ENCODE data around the gene HMX1. TPM values are rescaled to one million over a fixed set of nuclear protein-coding genes. Genes with fewer than 3 reads are reported as not detected.
A peak's percentile ranks its signal among the peaks of the same experiment; 100 is the strongest.

The HMX1 gene
- total RNA-seq, 4 donors from 2014 or later: not detected

- no peak for ATAC-seq
- WGBS, 2 donors (ENCODE audit: low coverage in 1 of 2): no CpG with 5 or more reads among the region's 19 CpGs
- peaks cover 100% of the 10 kb centered on the region for H3K27me3 ChIP-seq
- no peaks in the 10 kb centered on the region for H3K36me3 ChIP-seq
- no peak overlapping the region for H3K4me3 ChIP-seq
- H3K4me1 ChIP-seq: peaks cover 0 to 51% (median 14%) of the 10 kb centered on the region in 3 donors
- TF ChIP-seq, protein P1, sequence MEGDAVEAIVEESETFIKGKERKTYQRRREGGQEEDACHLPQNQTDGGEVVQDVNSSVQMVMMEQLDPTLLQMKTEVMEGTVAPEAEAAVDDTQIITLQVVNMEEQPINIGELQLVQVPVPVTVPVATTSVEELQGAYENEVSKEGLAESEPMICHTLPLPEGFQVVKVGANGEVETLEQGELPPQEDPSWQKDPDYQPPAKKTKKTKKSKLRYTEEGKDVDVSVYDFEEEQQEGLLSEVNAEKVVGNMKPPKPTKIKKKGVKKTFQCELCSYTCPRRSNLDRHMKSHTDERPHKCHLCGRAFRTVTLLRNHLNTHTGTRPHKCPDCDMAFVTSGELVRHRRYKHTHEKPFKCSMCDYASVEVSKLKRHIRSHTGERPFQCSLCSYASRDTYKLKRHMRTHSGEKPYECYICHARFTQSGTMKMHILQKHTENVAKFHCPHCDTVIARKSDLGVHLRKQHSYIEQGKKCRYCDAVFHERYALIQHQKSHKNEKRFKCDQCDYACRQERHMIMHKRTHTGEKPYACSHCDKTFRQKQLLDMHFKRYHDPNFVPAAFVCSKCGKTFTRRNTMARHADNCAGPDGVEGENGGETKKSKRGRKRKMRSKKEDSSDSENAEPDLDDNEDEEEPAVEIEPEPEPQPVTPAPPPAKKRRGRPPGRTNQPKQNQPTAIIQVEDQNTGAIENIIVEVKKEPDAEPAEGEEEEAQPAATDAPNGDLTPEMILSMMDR (IDR thresholded peaks at IDR 0.05): no peak
- no peak for TF ChIP-seq POLR2AphosphoS5 (IDR thresholded peaks at IDR 0.05)
- no peak for TF ChIP-seq POLR2A (IDR thresholded peaks at IDR 0.05)
- TF ChIP-seq EP300 (IDR thresholded peaks at IDR 0.05): no peak
- H3K9me3 ChIP-seq: no peaks in the 10 kb centered on the region
- H3K27ac ChIP-seq: no peak overlapping the region
These were observed 12.9 kb downstream of the HMX1 start for GRCh38 chr4:8858701-8859210.

GRCh38 chr4:8857766-8858700 lies 13.6 kb downstream of the HMX1 start:
- Histone ChIP-seq H3K36me3 (no peaks in the 10 kb centered on the region), H3K4me3 (peak overlapping the region in 1 of 2 donors; percentile 35), H3K27me3 (peaks cover 100% of the 10 kb centered on the region), H3K4me1 (peaks cover 0 to 51% (median 14%) of the 10 kb centered on the region in 3 donors), H3K27ac (no peak overlapping the region), H3K9me3 (peaks cover 0 to 3% (median 0%) of the 10 kb centered on the region in 3 donors)
- ATAC-seq: no peak
- TF ChIP-seq, protein P1 (IDR thresholded peaks at IDR 0.05): no peak
- TF ChIP-seq EP300 (IDR thresholded peaks at IDR 0.05) (no peak), POLR2AphosphoS5 (IDR thresholded peaks at IDR 0.05) (no peak), POLR2A (IDR thresholded peaks at IDR 0.05) (no peak)
- 0% methylated on average over 6 to 7 of the region's 74 CpGs for WGBS, 2 donors (ENCODE audit: low coverage in 1 of 2)

DNA sequence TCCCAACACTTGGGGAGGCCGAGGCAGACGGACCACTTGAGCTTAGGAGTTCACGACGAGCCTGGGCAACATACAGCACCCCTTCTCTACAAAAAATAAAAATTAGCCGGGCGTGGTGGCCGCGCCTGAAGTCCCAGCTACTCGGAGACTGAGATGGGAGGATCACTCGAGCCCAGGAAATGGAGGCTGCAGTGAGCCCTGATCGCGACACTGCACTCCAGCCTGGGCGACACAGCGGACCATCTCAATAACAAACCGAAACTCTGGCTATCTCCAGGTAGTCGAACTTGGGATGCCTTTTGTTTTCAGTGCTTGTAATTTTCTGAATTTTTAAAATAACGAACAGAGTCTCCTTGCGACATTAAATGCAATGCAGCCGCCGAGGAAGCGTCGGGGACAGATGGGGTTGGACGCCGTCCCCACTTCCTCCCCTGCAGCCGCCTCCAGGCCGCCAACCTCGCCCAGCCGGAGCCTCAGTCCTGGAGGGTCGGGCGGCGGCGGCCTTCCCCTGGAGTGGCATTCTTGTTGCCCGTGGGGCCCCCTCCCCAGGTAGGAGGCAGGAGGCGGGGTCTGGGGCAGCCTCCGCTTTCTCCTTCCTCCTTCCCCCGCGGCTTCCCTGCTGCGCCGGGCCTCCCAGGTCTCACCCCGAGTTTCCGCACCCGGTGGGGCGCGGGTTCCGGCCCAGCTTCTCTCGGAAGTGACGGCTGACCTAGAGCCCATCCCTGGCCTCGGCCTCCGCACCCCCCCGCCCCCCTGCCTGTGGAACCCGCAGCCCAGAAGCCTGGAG lies 14.6 kb downstream of the HMX1 start:
- H3K36me3 ChIP-seq: no peaks in the 10 kb centered on the region
- no peak overlapping the region for H3K27ac ChIP-seq
- WGBS, 2 donors (ENCODE audit: low coverage in 1 of 2): no CpG with 5 or more reads among the region's 51 CpGs
- H3K27me3 ChIP-seq: peaks cover 100% of the 10 kb centered on the region
- ATAC-seq: no peak
- peaks cover 0 to 13% (median 0%) of the 10 kb centered on the region in 3 donors for H3K9me3 ChIP-seq
- TF ChIP-seq POLR2A (IDR thresholded peaks at IDR 0.05) (no peak), EP300 (IDR thresholded peaks at IDR 0.05) (no peak), POLR2AphosphoS5 (IDR thresholded peaks at IDR 0.05) (no peak)
- TF ChIP-seq, protein P1 (IDR thresholded peaks at IDR 0.05): no peak
- peak overlapping the region in 1 of 2 donors; percentile 35 for H3K4me3 ChIP-seq
- peaks cover 0 to 50% (median 14%) of the 10 kb centered on the region in 3 donors for H3K4me1 ChIP-seq

DNA sequence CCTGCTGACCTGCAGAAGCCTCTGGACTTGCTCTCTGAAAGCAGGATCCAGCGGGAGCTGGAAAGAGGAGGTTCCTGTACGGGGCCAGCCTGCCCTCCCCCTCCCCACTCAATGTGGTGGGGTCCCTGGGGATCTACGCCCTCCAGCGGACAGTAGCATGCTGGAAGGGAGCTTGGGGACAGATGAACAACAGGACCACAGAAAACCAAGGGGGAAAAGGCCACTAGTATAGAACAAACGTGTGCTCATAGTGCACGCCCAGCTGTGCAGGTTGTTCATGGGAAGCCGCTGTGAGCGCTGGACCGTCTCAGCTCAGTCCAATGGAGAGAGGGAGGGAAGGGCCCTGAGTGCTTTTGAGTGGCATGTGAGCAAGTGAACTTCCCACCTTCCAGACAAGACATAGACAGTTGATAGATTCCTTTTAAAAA lies 15.8 kb downstream of the HMX1 start:
- Histone ChIP-seq H3K9me3 (peaks cover 0 to 16% (median 0%) of the 10 kb centered on the region in 3 donors), H3K27me3 (peaks cover 100% of the 10 kb centered on the region), H3K27ac (no peak overlapping the region), H3K4me1 (peaks cover 0 to 38% (median 14%) of the 10 kb centered on the region in 3 donors), H3K36me3 (no peaks in the 10 kb centered on the region), H3K4me3 (no peak overlapping the region)
- no peak for ATAC-seq
- WGBS, 2 donors (ENCODE audit: low coverage in 1 of 2): 12% methylated on average over 6 of the region's 9 CpGs; no CpG with 5 or more reads in 1 of the 2 donors
- TF ChIP-seq POLR2AphosphoS5 (IDR thresholded peaks at IDR 0.05) (no peak), EP300 (IDR thresholded peaks at IDR 0.05) (no peak), POLR2A (IDR thresholded peaks at IDR 0.05) (no peak)
- TF ChIP-seq, protein P1 (IDR thresholded peaks at IDR 0.05): no peak

All from gastroesophageal sphincter (tissue), 4 donors.